Ovary (tissue), 9 donors: ENCODE data around the gene CYP19A1. TPM values are rescaled to one million over a fixed set of nuclear protein-coding genes. Genes with fewer than 3 reads are reported as not detected.

ENCODE experiments used
- DNase-seq, 5 donors: peaks; one replicate each; pipeline ENCODE4 v3.0.0-alpha.2; 2019 to 2020
- H3K27ac ChIP-seq, 2 donors: fragments of 200-600 bp; one replicate each; pipeline versions ENCODE4 v1.5.1 to v1.8.0; 2019 to 2022
- H3K27me3 ChIP-seq: fragments of 200-600 bp; one replicate; pipeline ENCODE4 v1.8.0; 2022
- H3K36me3 ChIP-seq: fragments of 200-600 bp; sonication (generic); one replicate; pipeline ENCODE4 v1.5.1; 2019
- H3K4me1 ChIP-seq: one replicate; pipeline ENCODE4 v1.8.1; 2013; ENCODE audit warnings: mild to moderate bottlenecking, moderate library complexity; ENCODE audit not compliant: insufficient read depth
- H3K4me3 ChIP-seq: fragments of 200-600 bp; sonication (generic); one replicate; pipeline ENCODE4 v1.5.1; 2017
- H3K9me3 ChIP-seq, 2 donors: fragments of 200-600 bp in 1 of 2; sonication (generic) in 1 of 2; one replicate each; pipeline versions ENCODE4 v1.5.1 to v1.8.1; 2013 to 2019; ENCODE audit warnings: mild to moderate bottlenecking in 1 of 2, moderate library complexity in 1 of 2
- CTCF ChIP-seq, 3 donors: fragments of 450-650 bp in 2 of 3; fragments of 200-600 bp in 1 of 3; IDR thresholded peaks; one replicate each; pipeline versions ENCODE4 v1.5.1 to v1.8.0; 2016 to 2022; ENCODE audit warnings: antibody characterized with exemption in 3 of 3, mild to moderate bottlenecking in 1 of 3
- EP300 ChIP-seq: sonication (generic); formaldehyde crosslinking; IDR thresholded peaks from one replicate; pipeline ENCODE4 v1.6.1; 2017; ENCODE audit warnings: antibody characterized with exemption
- POLR2A ChIP-seq: fragments of 450-650 bp; IDR thresholded peaks from one replicate; pipeline ENCODE4 v1.6.1; 2017; ENCODE audit warnings: antibody characterized with exemption, mild to moderate bottlenecking, moderate library complexity
- WGBS, 3 donors: extraction: QIAGEN DNeasy Blood & Tissue Kit in 1 of 3; methylation state at CpG; one replicate each; pipeline versions ENCODE4 v1.1.5 to v1.1.7; 2013 to 2017; 5-methylcytosine and 5-hydroxymethylcytosine counted together
- intact Hi-C, 4 donors: fragments of 100-400 bp; cut with DNase I; formaldehyde crosslinking; loops; one replicate each; pipeline versions ENCODE4 v1.11.0 to v1.15.1; 2022 to 2023
- polyA plus RNA-seq, 2 donors: library from polyadenylated mRNA; stranded (reverse); fragments of 200-250 nt in 1 of 2; fragments of 350-450 nt in 1 of 2; fragmentation: Illumina TruSeq in 1 of 2; extraction: RNeasy Lipid Tissue Mini Kit (QIAGEN cat#74804) in 1 of 2; gene quantifications; one replicate each; pipeline ENCODE4 v1.2.3, GENCODE V29; 2013 to 2014
- total RNA-seq, 7 donors: library from RNA; depleted of rRNA in 2 of 7; stranded (reverse); fragments of >200 nt in 2 of 7; fragmentation: NEBNext Ultra II Directional in 3 of 7; extraction: Animal tissue kit (Norgen Biotek cat#: 25700) in 3 of 7; gene quantifications; one replicate each; pipeline versions ENCODE4 v1.1.0 to v1.2.4, GENCODE V29; 2016 to 2023
- donor health status: DM: no; HTN: no; CAD: no; lungs with moderate emphysema.
- donor health status: DM: no; HTN: no; CAD: no.
- donor health status: Bipolar disorder and iron deficiency.
- donor health status: DM: yes; HTN: yes; CAD: no.
- donor health status: DM: no; HTN: no; CAD: no.
- donor health status: DM: yes; HTN: yes; CAD: no.

Gene CYP19A1
- total and polyA plus RNA-seq, 9 donors, result 0.81 to 1,570 (median 1.4) TPM

DNA sequence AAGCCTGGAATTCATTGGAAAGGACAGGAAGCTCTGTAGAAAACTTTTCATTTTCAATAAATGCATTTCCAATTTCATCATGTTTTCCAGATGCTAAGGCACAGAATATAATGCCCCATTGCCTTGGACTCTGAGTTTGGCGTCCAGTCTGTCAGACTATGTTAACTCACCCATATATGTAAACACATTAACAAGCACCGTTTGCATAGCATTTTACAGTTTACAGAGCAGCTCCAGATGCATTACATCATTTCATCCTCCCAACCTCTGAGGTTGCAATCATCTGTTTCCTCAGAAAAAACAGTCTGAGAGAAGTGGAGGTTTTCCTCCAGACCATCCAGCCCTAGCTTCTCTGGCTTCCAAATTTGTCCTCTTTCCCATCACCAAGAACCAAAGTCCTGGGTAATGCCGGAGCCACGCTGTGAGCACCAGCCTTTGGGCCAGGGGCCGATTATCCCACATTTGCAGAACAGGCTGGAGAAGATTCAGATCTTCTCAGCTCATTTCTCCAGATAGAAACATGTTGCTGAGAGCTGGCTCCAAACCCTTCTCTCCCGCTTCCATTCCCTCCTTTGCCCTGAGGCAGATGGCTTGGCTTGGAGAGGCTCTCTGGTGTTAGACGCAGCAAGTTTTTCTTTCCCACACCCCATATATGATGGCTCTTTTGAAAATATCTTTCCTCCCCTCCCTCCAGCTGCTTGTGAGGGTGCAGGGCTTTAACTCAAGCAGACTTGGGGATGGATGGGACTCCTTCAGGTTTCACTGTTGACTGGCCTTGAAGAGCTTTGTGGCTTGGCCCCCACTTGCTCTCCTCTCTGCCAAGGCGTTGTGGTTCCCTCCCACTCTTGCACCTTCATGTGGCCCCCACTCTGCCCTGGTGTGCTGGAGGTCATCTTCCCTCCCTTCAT lies 26.0 kb downstream of the CYP19A1 start:
- Histone ChIP-seq H3K4me1 (no peaks in the 10 kb centered on the region), H3K4me3 (no peak overlapping the region), H3K27me3 (no peaks in the 10 kb centered on the region), H3K36me3 (no peaks in the 10 kb centered on the region), H3K27ac (no peak overlapping the region), H3K9me3 (no peaks in the 10 kb centered on the region)
- TF ChIP-seq EP300 (no peak), CTCF (IDR thresholded peaks at IDR 0.05) (no peak), POLR2A (no peak)
- 53 to 56% (median 56%) methylated on average over 8 of the region's 8 CpGs for WGBS, 3 donors
- no peak for DNase-seq
- intact Hi-C loops, result no loop called here

- H3K27ac ChIP-seq, result no peak overlapping the region
- H3K27me3 ChIP-seq, result no peaks in the 10 kb centered on the region
- TF ChIP-seq EP300 (no peak), POLR2A (no peak), CTCF (IDR thresholded peaks at IDR 0.05) (no peak)
- H3K9me3 ChIP-seq, result no peaks in the 10 kb centered on the region
- no peak overlapping the region for H3K4me3 ChIP-seq
- H3K36me3 ChIP-seq, result no peaks in the 10 kb centered on the region
- intact Hi-C loops, result no loop called here
- H3K4me1 ChIP-seq, result no peaks in the 10 kb centered on the region
- DNase-seq, result no peak
- WGBS, 3 donors, result 49 to 72% (median 53%) methylated on average over 2 of the region's 2 CpGs
Measured at GRCh38 chr15:51311510-51311909, 26.9 kb downstream of the CYP19A1 start.

DNA sequence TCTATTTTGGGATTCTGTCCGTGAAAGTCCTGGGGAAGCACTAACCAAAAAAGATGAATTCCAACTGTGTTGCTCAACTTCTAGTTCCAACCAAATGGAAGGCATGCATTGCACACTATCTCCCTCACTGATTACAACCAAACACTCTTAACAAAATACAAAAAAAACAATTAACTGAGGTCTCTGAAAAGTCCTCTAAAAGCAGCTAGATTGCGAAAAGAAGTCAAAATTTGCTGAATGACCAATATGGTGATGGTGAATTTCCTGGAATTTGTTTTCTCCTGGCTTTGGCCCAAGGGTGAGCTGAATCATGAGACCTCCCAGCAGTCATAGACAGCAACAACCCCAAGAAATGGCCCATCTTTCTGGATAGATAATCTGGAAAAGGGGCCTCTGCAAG lies 28.3 kb downstream of the CYP19A1 start:
- Histone ChIP-seq H3K36me3 (no peaks in the 10 kb centered on the region), H3K4me1 (no peaks in the 10 kb centered on the region), H3K27ac (no peak overlapping the region), H3K4me3 (no peak overlapping the region), H3K27me3 (no peaks in the 10 kb centered on the region), H3K9me3 (no peaks in the 10 kb centered on the region)
- 25 to 30% (median 26%) methylated on average over 2 of the region's 2 CpGs for WGBS, 3 donors
- intact Hi-C loops, result no loop called here
- DNase-seq, result peak in 1 of 5 donors; percentile 22
- TF ChIP-seq POLR2A (no peak), CTCF (IDR thresholded peaks at IDR 0.05) (no peak), EP300 (no peak)

- no peaks in the 10 kb centered on the region for H3K36me3 ChIP-seq
- no peak overlapping the region for H3K4me3 ChIP-seq
- H3K27me3 ChIP-seq, result no peaks in the 10 kb centered on the region
- no peak overlapping the region for H3K27ac ChIP-seq
- no peaks in the 10 kb centered on the region for H3K4me1 ChIP-seq
- DNase-seq, result no peak
- 80 to 87% (median 85%) methylated on average over 3 of the region's 3 CpGs for WGBS, 3 donors
- TF ChIP-seq POLR2A (no peak), EP300 (no peak)
- H3K9me3 ChIP-seq, result no peaks in the 10 kb centered on the region
- intact Hi-C loops, result no loop called here
Measured at GRCh38 chr15:51307811-51308210, 30.6 kb downstream of the CYP19A1 start.

DNA sequence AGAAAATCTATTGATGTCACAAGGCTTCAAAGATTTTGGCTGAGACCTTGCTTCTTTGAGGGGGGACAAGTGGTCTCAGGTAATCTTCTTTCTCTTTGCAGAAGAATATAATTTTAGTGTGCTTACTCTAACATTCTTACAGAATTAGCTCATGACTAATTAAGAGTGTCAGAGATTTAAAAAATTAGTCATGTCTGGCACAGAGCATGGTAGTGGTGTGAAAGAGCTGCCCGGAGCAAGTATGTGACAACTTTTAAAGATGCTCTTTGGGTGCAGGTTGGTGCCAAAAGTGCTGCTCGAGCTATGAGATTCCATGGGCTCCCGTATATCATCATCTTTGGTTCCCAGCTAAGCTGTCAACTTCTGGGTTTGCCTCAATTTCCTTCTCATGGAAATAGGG lies 31.1 kb downstream of the CYP19A1 start:
- no peak for DNase-seq
- WGBS, 3 donors, result 83 to 90% (median 89%) methylated on average over 3 of the region's 3 CpGs
- Histone ChIP-seq H3K9me3 (no peaks in the 10 kb centered on the region), H3K36me3 (no peaks in the 10 kb centered on the region), H3K4me1 (no peaks in the 10 kb centered on the region), H3K4me3 (no peak overlapping the region), H3K27me3 (no peaks in the 10 kb centered on the region), H3K27ac (no peak overlapping the region)
- TF ChIP-seq EP300, result no peak
- TF ChIP-seq CTCF (IDR thresholded peaks at IDR 0.05), result no peak
- TF ChIP-seq POLR2A, result no peak
- intact Hi-C loops, result no loop called here
